ENCODE results near the gene RHPN2.

- TF ChIP-seq POLR2A (IDR thresholded peaks at IDR 0.05) (no peak), CTCF (IDR thresholded peaks at IDR 0.05) (no peak)
Observed at GRCh38 chr19:32971012-32971595, 93.6 kb downstream of the RHPN2 start.

Measured in Peyer's patch (tissue), 4 donors.